Prostate gland (tissue), 2 donors: ENCODE results near the gene VKORC1.

Experiments
- POLR2A ChIP-seq: fragments of 450-650 bp; IDR thresholded peaks from one replicate; pipeline ENCODE4 v1.6.1; 2016; ENCODE audit warnings: antibody characterized with exemption, mild to moderate bottlenecking
- POLR2AphosphoS5 ChIP-seq: sonication (generic); formaldehyde crosslinking; IDR thresholded peaks from one replicate; pipeline ENCODE4 v1.6.1; 2017; ENCODE audit warnings: antibody characterized with exemption
- TF ChIP-seq, protein P1 (sequence below), 4 experiments: fragments of 200-600 bp in 2 of 4; fragments of 450-650 bp in 2 of 4; sonication (generic) in 2 of 4; IDR thresholded peaks; 1 replicate in 3 of 4; 2 replicates in 1 of 4; pipeline ENCODE4 v1.5.1; 2016 to 2019; ENCODE audit warnings: antibody characterized with exemption in 4 of 4, mild to moderate bottlenecking in 2 of 4, moderate library complexity in 2 of 4

DNA sequence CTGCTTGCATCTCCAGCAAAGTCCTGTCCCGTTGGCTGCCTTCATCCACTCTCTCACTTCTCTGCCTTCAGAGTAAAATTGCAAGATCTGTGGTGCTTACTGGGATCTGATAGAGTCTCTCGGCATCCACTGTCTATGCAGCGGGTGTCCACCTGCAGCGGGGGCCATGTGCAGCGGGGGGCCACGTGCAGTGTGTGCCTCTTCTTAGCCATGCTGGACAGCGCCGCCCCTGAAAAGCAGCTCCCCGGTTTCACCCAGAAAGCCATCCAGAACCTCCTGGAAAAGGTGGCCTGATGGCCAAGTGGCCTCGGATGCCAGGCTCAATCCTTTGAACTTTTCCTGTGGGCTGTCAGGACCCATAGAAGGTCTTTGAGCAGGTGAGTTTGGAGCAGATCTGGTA, 51.7 kb downstream of the VKORC1 start:
- TF ChIP-seq, protein P1, sequence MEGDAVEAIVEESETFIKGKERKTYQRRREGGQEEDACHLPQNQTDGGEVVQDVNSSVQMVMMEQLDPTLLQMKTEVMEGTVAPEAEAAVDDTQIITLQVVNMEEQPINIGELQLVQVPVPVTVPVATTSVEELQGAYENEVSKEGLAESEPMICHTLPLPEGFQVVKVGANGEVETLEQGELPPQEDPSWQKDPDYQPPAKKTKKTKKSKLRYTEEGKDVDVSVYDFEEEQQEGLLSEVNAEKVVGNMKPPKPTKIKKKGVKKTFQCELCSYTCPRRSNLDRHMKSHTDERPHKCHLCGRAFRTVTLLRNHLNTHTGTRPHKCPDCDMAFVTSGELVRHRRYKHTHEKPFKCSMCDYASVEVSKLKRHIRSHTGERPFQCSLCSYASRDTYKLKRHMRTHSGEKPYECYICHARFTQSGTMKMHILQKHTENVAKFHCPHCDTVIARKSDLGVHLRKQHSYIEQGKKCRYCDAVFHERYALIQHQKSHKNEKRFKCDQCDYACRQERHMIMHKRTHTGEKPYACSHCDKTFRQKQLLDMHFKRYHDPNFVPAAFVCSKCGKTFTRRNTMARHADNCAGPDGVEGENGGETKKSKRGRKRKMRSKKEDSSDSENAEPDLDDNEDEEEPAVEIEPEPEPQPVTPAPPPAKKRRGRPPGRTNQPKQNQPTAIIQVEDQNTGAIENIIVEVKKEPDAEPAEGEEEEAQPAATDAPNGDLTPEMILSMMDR (IDR thresholded peaks at IDR 0.05) = no peak
- TF ChIP-seq POLR2A (no peak), POLR2AphosphoS5 (no peak)
